Inflammatory macrophage (primary cell): ENCODE measurements around the gene CLEC19A.
A peak's percentile ranks its signal among the peaks of the same experiment; 100 is the strongest.

Source experiments
- DNase-seq, 2 donors: peaks; one replicate each; pipeline ENCODE4 v3.0.0-alpha.2; 2020 to 2022

Gene CLEC19A

DNA sequence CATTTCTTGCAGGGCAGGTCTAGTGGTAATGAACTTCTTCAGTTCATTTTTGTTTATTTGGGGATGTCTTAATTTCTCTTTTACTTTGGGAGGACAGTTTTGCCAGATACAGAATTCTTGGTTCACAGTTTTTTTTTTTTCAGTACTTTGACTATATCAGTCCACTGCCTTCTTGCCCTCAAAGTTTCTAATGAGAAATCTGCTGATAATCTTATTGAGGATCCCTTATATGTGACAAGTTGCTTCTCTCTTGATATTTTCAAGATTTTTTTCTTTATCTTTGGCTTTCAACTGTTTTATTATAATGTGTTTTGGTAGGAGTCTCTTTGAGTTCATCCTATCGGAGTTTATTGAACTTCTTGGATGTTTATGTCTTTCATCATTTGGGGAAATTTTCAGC, 42.8 kb downstream of the CLEC19A start:
- DNase-seq, result no peak

DNA sequence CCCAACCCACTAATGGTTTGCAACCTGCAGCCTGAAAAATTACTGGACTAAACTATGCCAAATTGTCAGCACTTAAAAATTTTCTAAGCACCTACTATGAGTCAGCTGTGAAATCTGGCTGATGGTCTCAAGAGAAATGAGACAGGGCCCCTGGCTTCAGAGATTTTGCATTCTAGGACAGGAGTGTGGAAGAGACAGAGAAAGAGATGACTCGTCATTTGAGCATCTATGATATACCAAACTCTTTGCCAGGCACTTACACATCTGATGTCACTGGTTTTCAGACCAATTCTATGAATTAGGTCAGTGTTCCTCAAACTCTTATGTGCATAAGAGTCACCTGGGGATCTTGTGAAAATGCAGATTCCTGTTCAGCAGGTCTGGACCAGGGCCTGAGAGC, 44.4 kb downstream of the CLEC19A start:
- no peak for DNase-seq

- no peak for DNase-seq
Observed at GRCh38 chr16:19330841-19331397, 45.4 kb downstream of the CLEC19A start.

GRCh38 chr16:19331794-19332193, 46.3 kb downstream of the CLEC19A start:
- no peak for DNase-seq

GRCh38 chr16:19338335-19338734, 52.8 kb downstream of the CLEC19A start:
- no peak for DNase-seq

- DNase-seq, result no peak
Observed at GRCh38 chr16:19344224-19344801, 58.8 kb downstream of the CLEC19A start.

- DNase-seq, result no peak
Observed at GRCh38 chr16:19344980-19345379, 59.4 kb downstream of the CLEC19A start.

DNA sequence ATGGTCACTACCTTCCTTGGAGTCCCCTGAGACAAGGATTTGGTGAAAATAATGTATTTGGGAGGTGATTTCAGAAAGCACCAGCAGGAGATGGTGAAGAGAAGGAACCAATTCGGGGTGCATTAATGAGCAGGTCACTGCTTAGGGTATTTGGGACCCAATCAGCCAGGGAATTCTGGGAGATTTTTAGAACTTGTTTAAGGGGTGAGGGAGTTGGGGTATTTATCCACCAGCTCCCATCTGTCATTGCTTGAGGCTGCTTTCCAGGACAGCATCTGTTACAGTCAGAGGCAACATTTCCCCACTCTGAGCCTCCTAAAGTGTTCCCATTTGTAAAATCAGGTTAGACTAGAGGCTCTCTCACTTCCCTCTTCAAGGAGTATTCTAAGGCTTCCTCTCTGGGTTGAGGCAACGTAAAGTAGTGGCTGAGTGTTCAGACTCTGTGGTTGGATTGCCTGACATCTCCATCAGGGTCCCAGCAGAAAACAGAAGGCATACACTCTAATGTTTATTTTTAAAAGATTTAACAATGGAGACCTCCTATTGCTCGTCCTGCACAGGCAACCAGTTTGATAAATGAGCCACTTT, 60.9 kb downstream of the CLEC19A start:
- DNase-seq, result peak; percentile 5 to 15

GRCh38 chr16:19348125-19348524, 62.6 kb downstream of the CLEC19A start:
- DNase-seq, result no peak

DNA sequence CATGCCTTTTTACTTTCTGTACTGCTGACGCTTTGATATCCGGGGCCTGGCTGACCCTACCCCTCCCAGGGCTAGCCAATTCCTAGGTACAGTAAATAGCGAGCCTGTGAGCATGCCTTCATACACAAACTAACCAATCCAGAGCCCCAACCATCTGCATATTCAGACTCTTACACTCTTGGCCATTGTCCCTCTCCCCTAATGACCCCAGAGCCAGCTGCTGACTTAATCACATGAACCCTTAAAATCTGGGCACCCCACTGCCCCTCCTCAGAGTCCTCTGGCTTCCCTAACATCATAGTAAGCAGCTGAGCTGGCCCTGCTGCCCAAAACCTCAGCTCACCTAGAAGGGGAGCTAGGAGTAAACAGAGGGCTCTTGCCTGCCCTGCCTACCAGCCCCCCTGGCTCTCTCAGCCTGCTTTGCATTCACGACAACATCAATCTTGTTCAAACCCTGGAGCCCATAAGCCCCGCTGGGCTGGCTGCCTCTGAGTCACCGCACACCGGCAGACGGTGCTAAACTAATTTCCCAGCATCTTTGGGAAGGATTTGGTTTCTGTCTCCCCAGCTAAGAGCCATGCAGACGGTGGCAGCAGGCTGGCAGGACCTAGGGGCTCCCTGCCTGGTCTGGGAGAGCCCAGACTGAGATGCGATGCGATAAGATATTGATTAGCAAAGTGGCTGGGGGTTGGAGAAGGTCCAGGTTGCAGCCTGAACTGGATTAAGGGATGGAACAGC, 63.2 kb downstream of the CLEC19A start:
- no peak for DNase-seq

GRCh38 chr16:19354371-19354770, 68.8 kb downstream of the CLEC19A start:
- no peak for DNase-seq

DNA sequence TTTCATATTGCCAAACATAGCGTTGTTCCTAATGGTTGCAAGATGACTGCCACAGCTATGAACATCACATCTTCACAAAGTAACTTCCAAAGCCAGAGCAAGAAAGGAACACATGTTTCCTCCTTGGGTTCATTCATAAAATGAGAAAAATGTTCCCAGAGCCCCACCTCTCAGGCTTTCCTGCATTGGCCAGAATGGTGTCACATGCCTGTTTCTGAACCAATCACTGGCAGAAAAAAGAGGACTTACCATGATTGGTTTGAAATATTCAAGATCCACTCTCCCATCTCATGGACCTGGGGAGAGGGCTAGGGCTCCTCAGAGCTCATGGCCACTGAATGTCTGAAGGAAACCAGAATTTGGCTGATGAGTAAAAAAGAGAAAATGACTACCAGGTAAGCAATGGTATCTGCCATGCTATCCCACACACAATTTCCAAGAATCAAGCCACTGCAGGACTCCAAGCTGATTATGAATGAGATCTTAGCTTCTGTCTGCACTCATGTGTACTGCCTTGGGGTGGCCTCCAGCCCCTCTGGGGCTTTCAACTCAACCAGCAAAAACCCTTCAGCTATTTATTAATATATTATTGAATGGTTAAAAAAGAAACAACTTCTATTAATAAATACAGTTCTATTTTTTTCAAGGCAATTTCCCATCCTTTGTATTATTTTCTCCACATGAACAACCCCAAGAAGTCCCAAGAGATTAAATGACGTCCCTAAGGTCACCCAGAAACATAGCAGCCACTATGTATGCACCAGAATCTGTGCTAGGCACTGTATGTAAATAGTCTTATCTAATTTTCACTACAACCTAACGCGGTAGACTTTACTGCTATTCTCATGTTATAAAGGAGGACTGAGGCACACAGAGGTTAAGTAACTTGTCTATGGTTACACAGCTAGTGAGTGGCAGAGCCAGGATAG, 70.8 kb downstream of the CLEC19A start:
- no peak for DNase-seq

GRCh38 chr16:19359556-19359955, 74.0 kb downstream of the CLEC19A start:
- no peak for DNase-seq
